Kidney (tissue), 14 donors: Measurements from ENCODE around the gene NYAP2. TPM values are rescaled to one million over a fixed set of nuclear protein-coding genes. Genes with fewer than 3 reads are reported as not detected.

Experiments
- DNase-seq, 5 donors: peaks; one replicate each; pipeline ENCODE4 v3.0.0-alpha.2; 2013 to 2020
- FAIRE-seq: peaks from 2 replicates; lab custom pipeline; 2012; peaks lifted over from hg19 to GRCh38; lab: Jason Lieb, UNC
- H3K27ac ChIP-seq, 2 donors: one replicate each; pipeline ENCODE4 v1.7.0; 2013; ENCODE audit warnings: low read depth in 2 of 2, low read length in 2 of 2, inconsistent platforms in 1 of 2
- H3K27me3 ChIP-seq: one replicate; pipeline ENCODE4 v1.7.1; 2013; ENCODE audit warnings: low read length, inconsistent platforms; ENCODE audit not compliant: control insufficient read depth, insufficient read depth
- H3K36me3 ChIP-seq, 3 donors: one replicate each; pipeline versions ENCODE4 v1.7.0 to v1.7.1; 2013; ENCODE audit warnings: low read length in 3 of 3, control low read depth in 1 of 3, inconsistent platforms in 1 of 3; ENCODE audit not compliant: insufficient read depth in 3 of 3, control insufficient read depth in 2 of 3
- H3K4me1 ChIP-seq, 3 donors: one replicate each; pipeline versions ENCODE4 v1.7.0 to v1.7.1; 2013; ENCODE audit warnings: low read length in 3 of 3, inconsistent platforms in 1 of 3, low read depth in 1 of 3; ENCODE audit not compliant: control insufficient read depth in 2 of 3, insufficient read depth in 2 of 3
- H3K4me3 ChIP-seq, 3 donors: one replicate each; pipeline versions ENCODE4 v1.7.0 to v1.8.1; 2013; ENCODE audit warnings: low read length in 3 of 3, control low read depth in 1 of 3, inconsistent platforms in 1 of 3
- H3K9ac ChIP-seq, 3 donors: one replicate each; pipeline versions ENCODE4 v1.7.0 to v1.7.1; 2013; ENCODE audit warnings: low read length in 3 of 3, control low read depth in 1 of 3, inconsistent platforms in 1 of 3
- H3K9me3 ChIP-seq, 3 donors: one replicate each; pipeline versions ENCODE4 v1.7.0 to v1.7.1; 2013; ENCODE audit warnings: low read length in 3 of 3, control low read depth in 1 of 3, inconsistent platforms in 1 of 3; ENCODE audit not compliant: control insufficient read depth in 2 of 3, insufficient read depth in 1 of 3
- intact Hi-C: fragments of 100-400 bp; cut with DNase I; formaldehyde crosslinking; loops from one replicate; pipeline ENCODE4 v1.11.1; 2022
- polyA plus RNA-seq: library from polyadenylated mRNA; stranded (reverse); fragments of 350-450 nt; fragmentation: Illumina TruSeq; extraction: RNeasy Lipid Tissue Mini Kit (QIAGEN cat#74804); gene quantifications from one replicate; pipeline ENCODE4 v1.2.3, GENCODE V29; 2014; ENCODE audit warnings: low read depth, low replicate concordance; ENCODE audit not compliant: insufficient read depth
- total RNA-seq: library from RNA; stranded (reverse); fragmentation: NEBNext Ultra II Directional; extraction: Animal tissue kit (Norgen Biotek cat#: 25700); gene quantifications from one replicate; pipeline ENCODE4 v1.2.1, GENCODE V29; 2021
- TF ChIP-seq, protein P1 (sequence below): IDR thresholded peaks from 3 replicates; pipeline ENCODE4 v1.5.1; 2012; ENCODE audit warnings: mild to moderate bottlenecking, moderate library complexity, borderline replicate concordance; ENCODE audit not compliant: insufficient read depth; ENCODE audit errors: extremely low read depth
- donor health status: control.
- donor health status: control.
- donor health status: control.
- donor health status: control.
- donor health status: control.
- donor health status: DM: yes; HTN: yes; CAD: no.
- donor health status: Normal renal cell carcinoma (clear cell type).

NYAP2 gene
- total and polyA plus RNA-seq, 2 donors from 2014 or later: 0.66 TPM; not detected in 1

GRCh38 chr2:225569995-225570394, 170.5 kb downstream of the NYAP2 start:
- intact Hi-C loops: no loop called here
- TF ChIP-seq, protein P1, sequence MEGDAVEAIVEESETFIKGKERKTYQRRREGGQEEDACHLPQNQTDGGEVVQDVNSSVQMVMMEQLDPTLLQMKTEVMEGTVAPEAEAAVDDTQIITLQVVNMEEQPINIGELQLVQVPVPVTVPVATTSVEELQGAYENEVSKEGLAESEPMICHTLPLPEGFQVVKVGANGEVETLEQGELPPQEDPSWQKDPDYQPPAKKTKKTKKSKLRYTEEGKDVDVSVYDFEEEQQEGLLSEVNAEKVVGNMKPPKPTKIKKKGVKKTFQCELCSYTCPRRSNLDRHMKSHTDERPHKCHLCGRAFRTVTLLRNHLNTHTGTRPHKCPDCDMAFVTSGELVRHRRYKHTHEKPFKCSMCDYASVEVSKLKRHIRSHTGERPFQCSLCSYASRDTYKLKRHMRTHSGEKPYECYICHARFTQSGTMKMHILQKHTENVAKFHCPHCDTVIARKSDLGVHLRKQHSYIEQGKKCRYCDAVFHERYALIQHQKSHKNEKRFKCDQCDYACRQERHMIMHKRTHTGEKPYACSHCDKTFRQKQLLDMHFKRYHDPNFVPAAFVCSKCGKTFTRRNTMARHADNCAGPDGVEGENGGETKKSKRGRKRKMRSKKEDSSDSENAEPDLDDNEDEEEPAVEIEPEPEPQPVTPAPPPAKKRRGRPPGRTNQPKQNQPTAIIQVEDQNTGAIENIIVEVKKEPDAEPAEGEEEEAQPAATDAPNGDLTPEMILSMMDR: no peak
- H3K27ac ChIP-seq: no peak overlapping the region
- FAIRE-seq (no peak), DNase-seq (no peak)
- no peaks in the 10 kb centered on the region for H3K9me3 ChIP-seq
- no peaks in the 10 kb centered on the region for H3K4me1 ChIP-seq
- no peaks in the 10 kb centered on the region for H3K27me3 ChIP-seq
- H3K36me3 ChIP-seq: no peaks in the 10 kb centered on the region
- H3K4me3 ChIP-seq: no peak overlapping the region
- no peak overlapping the region for H3K9ac ChIP-seq

DNA sequence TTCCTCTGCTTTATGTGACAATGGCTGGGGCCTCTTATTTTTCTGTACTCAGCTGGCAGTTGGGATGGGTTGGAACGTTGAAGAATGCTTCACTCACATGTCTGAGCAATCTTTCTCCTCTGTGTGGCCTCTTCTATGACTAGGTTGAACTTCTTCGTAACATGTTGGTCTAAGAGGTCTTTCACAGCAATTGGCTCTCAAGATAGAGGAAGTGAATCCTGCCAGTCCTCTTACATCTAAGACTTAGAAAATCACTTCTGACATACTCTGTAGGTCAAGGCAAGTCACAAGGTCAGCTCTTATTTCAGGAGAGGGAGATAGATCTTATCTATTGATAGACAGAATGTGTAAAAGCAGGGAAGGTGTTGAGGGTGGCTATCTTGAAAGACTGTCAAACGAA, 174.1 kb downstream of the NYAP2 start:
- FAIRE-seq (no peak), DNase-seq (no peak)
- Histone ChIP-seq H3K9ac (no peak overlapping the region), H3K4me3 (no peak overlapping the region), H3K9me3 (no peaks in the 10 kb centered on the region), H3K27me3 (no peaks in the 10 kb centered on the region), H3K36me3 (no peaks in the 10 kb centered on the region), H3K4me1 (no peaks in the 10 kb centered on the region), H3K27ac (no peak overlapping the region)
- intact Hi-C loops: no loop called here
- TF ChIP-seq, protein P1: no peak

DNA sequence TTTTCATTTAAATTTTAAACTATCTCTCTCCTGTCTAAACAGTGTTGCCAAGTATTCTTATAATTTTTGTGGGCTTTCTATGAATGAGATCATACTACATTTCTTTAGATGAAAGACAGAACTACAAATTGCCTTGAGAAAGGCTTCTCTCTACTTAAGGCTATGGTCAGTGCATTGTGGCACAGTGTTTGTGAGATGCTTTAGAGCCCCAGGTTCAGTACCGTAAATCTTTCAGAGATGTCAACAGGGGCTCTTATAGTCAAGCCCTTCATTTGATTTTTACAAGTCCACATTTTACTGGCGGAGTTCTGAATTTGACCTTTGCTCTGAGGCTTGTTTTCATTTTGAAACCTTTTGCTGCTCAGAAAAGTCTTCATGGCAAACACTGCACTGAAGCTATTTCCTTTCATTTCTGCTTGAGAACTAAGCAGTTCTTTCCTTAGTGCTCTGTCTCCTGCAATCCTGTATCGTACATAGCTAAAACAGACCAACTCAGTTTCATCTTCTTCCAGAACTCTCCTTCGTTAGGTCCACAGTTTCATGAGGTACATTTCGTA, 175.2 kb downstream of the NYAP2 start:
- H3K36me3 ChIP-seq: no peaks in the 10 kb centered on the region
- H3K4me1 ChIP-seq: no peaks in the 10 kb centered on the region
- no peak overlapping the region for H3K4me3 ChIP-seq
- no peak for FAIRE-seq
- H3K27ac ChIP-seq: no peak overlapping the region
- peak in 1 of 5 donors; percentile 4 for DNase-seq
- no peaks in the 10 kb centered on the region for H3K9me3 ChIP-seq
- no peaks in the 10 kb centered on the region for H3K27me3 ChIP-seq
- TF ChIP-seq, protein P1: no peak
- no peak overlapping the region for H3K9ac ChIP-seq
- intact Hi-C loops: no loop called here

DNA sequence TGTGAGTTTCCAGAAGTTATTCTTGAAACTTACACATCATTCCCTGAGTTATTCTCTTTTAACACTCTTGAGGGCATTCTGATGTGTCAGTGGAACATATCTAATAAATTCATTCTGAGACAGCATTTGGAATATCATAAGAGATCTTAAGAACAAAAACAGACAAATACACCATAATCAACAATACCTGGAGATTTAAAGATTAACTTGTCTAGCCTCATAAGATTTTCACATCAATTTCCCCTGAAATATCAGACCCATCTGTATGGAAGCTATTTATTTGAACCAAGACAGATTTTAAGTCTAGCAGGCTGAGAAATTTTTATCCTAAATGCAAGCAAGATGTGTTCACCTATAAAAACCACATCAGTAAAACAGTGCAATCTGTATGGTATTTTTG, 181.6 kb downstream of the NYAP2 start:
- DNase-seq: no peak
- no peaks in the 10 kb centered on the region for H3K27me3 ChIP-seq
- no peaks in the 10 kb centered on the region for H3K36me3 ChIP-seq
- TF ChIP-seq, protein P1: no peak
- H3K4me3 ChIP-seq: no peak overlapping the region
- intact Hi-C loops: no loop called here
- no peaks in the 10 kb centered on the region for H3K4me1 ChIP-seq
- no peaks in the 10 kb centered on the region for H3K9me3 ChIP-seq
- no peak overlapping the region for H3K27ac ChIP-seq
- no peak for FAIRE-seq
- H3K9ac ChIP-seq: no peak overlapping the region
